Rectal smooth muscle tissue (tissue), 1 donor: ENCODE data around the gene TFAP2A.

Source experiments
- H3K27ac ChIP-seq: one replicate; pipeline ENCODE4 v1.7.0; 2013; ENCODE audit warnings: low read depth, low read length, inconsistent platforms
- H3K27me3 ChIP-seq: one replicate; pipeline ENCODE4 v1.7.0; 2013; ENCODE audit warnings: low read length; ENCODE audit not compliant: control insufficient read depth, insufficient read depth
- H3K36me3 ChIP-seq: one replicate; pipeline ENCODE4 v1.7.0; 2013; ENCODE audit warnings: low read length; ENCODE audit not compliant: control insufficient read depth, insufficient read depth
- H3K4me1 ChIP-seq: one replicate; pipeline ENCODE4 v1.7.0; 2013; ENCODE audit warnings: low read length; ENCODE audit not compliant: control insufficient read depth, insufficient read depth
- H3K4me3 ChIP-seq: one replicate; pipeline ENCODE4 v1.7.0; 2013; ENCODE audit warnings: low read length
- H3K9ac ChIP-seq: one replicate; pipeline ENCODE4 v1.7.0; 2013; ENCODE audit warnings: low read length

The TFAP2A gene

GRCh38 chr6:10407674-10408054 lies 7.2 kb downstream of the TFAP2A start:
- peaks cover 11% of the 10 kb centered on the region for H3K4me1 ChIP-seq
- no peak overlapping the region for H3K27ac ChIP-seq
- no peak overlapping the region for H3K4me3 ChIP-seq
- no peak overlapping the region for H3K9ac ChIP-seq
- H3K27me3 ChIP-seq: peaks cover 10% of the 10 kb centered on the region
- no peaks in the 10 kb centered on the region for H3K36me3 ChIP-seq

GRCh38 chr6:10407018-10407673 lies 7.7 kb downstream of the TFAP2A start:
- Histone ChIP-seq H3K27me3 (peaks cover 10% of the 10 kb centered on the region), H3K36me3 (no peaks in the 10 kb centered on the region), H3K4me1 (peaks cover 11% of the 10 kb centered on the region), H3K4me3 (no peak overlapping the region), H3K27ac (no peak overlapping the region), H3K9ac (no peak overlapping the region)

GRCh38 chr6:10406556-10406955 lies 8.3 kb downstream of the TFAP2A start:
- H3K4me3 ChIP-seq: no peak overlapping the region
- H3K36me3 ChIP-seq: no peaks in the 10 kb centered on the region
- no peak overlapping the region for H3K27ac ChIP-seq
- H3K27me3 ChIP-seq: peaks cover 10% of the 10 kb centered on the region
- H3K9ac ChIP-seq: no peak overlapping the region
- H3K4me1 ChIP-seq: peaks cover 11% of the 10 kb centered on the region

- no peak overlapping the region for H3K4me3 ChIP-seq
- H3K9ac ChIP-seq: no peak overlapping the region
- peaks cover 11% of the 10 kb centered on the region for H3K27me3 ChIP-seq
- no peaks in the 10 kb centered on the region for H3K36me3 ChIP-seq
- H3K4me1 ChIP-seq: peaks cover 7% of the 10 kb centered on the region
- no peak overlapping the region for H3K27ac ChIP-seq
Measured at GRCh38 chr6:10405513-10405900, 9.4 kb downstream of the TFAP2A start.

- no peak overlapping the region for H3K9ac ChIP-seq
- peaks cover 7% of the 10 kb centered on the region for H3K4me1 ChIP-seq
- H3K27me3 ChIP-seq: peaks cover 14% of the 10 kb centered on the region
- peak overlapping the region; percentile 69 for H3K4me3 ChIP-seq
- no peaks in the 10 kb centered on the region for H3K36me3 ChIP-seq
- H3K27ac ChIP-seq: no peak overlapping the region
Measured at GRCh38 chr6:10404799-10405512, 9.9 kb downstream of the TFAP2A start.

GRCh38 chr6:10404107-10404798 lies 10.6 kb downstream of the TFAP2A start:
- Histone ChIP-seq H3K36me3 (no peaks in the 10 kb centered on the region), H3K27ac (no peak overlapping the region), H3K4me3 (peak overlapping the region; percentile 69), H3K9ac (peak overlapping the region; percentile 16), H3K27me3 (peaks cover 11% of the 10 kb centered on the region), H3K4me1 (peaks cover 7% of the 10 kb centered on the region)

- Histone ChIP-seq H3K4me3 (peak overlapping the region; percentile 62), H3K4me1 (peaks cover 7% of the 10 kb centered on the region), H3K36me3 (no peaks in the 10 kb centered on the region), H3K27ac (no peak overlapping the region), H3K9ac (peak overlapping the region; percentile 16), H3K27me3 (peaks cover 9% of the 10 kb centered on the region)
Measured at GRCh38 chr6:10403385-10404106, 11.3 kb downstream of the TFAP2A start.

- Histone ChIP-seq H3K27ac (no peak overlapping the region), H3K27me3 (peaks cover 8% of the 10 kb centered on the region), H3K4me3 (no peak overlapping the region), H3K4me1 (peaks cover 7% of the 10 kb centered on the region), H3K9ac (no peak overlapping the region), H3K36me3 (no peaks in the 10 kb centered on the region)
Measured at GRCh38 chr6:10402648-10403311, 12.1 kb downstream of the TFAP2A start.

GRCh38 chr6:10401632-10402223 lies 13.1 kb downstream of the TFAP2A start:
- Histone ChIP-seq H3K4me3 (no peak overlapping the region), H3K27ac (no peak overlapping the region), H3K4me1 (peaks cover 7% of the 10 kb centered on the region), H3K36me3 (no peaks in the 10 kb centered on the region), H3K9ac (no peak overlapping the region), H3K27me3 (peaks cover 8% of the 10 kb centered on the region)

- Histone ChIP-seq H3K9ac (no peak overlapping the region), H3K4me1 (peaks cover 7% of the 10 kb centered on the region), H3K4me3 (no peak overlapping the region), H3K27me3 (peaks cover 10% of the 10 kb centered on the region), H3K27ac (no peak overlapping the region), H3K36me3 (no peaks in the 10 kb centered on the region)
Measured at GRCh38 chr6:10401004-10401536, 13.8 kb downstream of the TFAP2A start.

GRCh38 chr6:10400330-10400729 lies 14.5 kb downstream of the TFAP2A start:
- Histone ChIP-seq H3K4me1 (peaks cover 7% of the 10 kb centered on the region), H3K27ac (no peak overlapping the region), H3K4me3 (no peak overlapping the region), H3K27me3 (peaks cover 11% of the 10 kb centered on the region), H3K9ac (no peak overlapping the region), H3K36me3 (no peaks in the 10 kb centered on the region)
